GM12878 (cell line): ENCODE data around the gene CACHD1. TPM values are rescaled to one million over a fixed set of nuclear protein-coding genes. Genes with fewer than 3 reads are reported as not detected.

Experiments
- ATAC-seq: fragments of 200-7000 bp; cut with Tn5 transposase; 3 replicates; pipeline ENCODE4 v1.9.1; 2020; ENCODE audit warnings: mild to moderate bottlenecking, moderate library complexity
- BruUV-seq: library from RNA; stranded (reverse); fragments of 400-500 nt; replicated peaks from 2 replicates; lab custom pipeline; 2021; lab: Mats Ljungman, UMichigan
- CTCF ChIA-PET: fragments of 300-600 bp; sonication (Branson Sonifier 250); formaldehyde crosslinking; extraction: SDS; loops from one replicate; lab custom pipeline; 2021; ENCODE audit warnings: inconsistent platforms; lab: Yijun Ruan, JAX
- POLR2A ChIA-PET: fragments of 350-600 bp; formaldehyde crosslinking; extraction: SDS; loops from one replicate; lab custom pipeline; 2021; ENCODE audit warnings: inconsistent platforms; lab: Charles Lee
- RAD21 ChIA-PET: fragments of 300-600 bp; sonication (Branson Sonifier 250); formaldehyde crosslinking; loops from one replicate; lab custom pipeline; 2023; ENCODE audit warnings: antibody characterized with exemption; ENCODE audit not compliant: unreplicated experiment; lab: Charles Lee
- SMC1A ChIA-PET: fragments of 300-600 bp; sonication (Branson Sonifier 250); formaldehyde crosslinking; loops from one replicate; lab custom pipeline; 2023; ENCODE audit not compliant: unreplicated experiment, uncharacterized antibody; lab: Charles Lee
- DNase-seq: peaks from one replicate; pipeline ENCODE4 v3.0.0-alpha.2; 2011; ENCODE audit warnings: low read depth, low spot score
- FAIRE-seq: peaks from 3 replicates; lab custom pipeline; 2011; peaks lifted over from hg19 to GRCh38; lab: Jason Lieb, UNC
- H2AFZ ChIP-seq: 2 replicates; pipeline ENCODE4 v1.6.0; 2011; ENCODE audit warnings: low read depth, low read length, control low read depth; ENCODE audit not compliant: control insufficient read depth
- H3K27ac ChIP-seq: 2 replicates; pipeline ENCODE4 v1.5.1; 2011; ENCODE audit warnings: control low read depth; ENCODE audit not compliant: control insufficient read depth, insufficient read depth
- H3K27me3 ChIP-seq, 2 experiments: replicated peaks in 1 of 2; 2 replicates each; pipeline versions ENCODE4 v1.6.0 to v1.6.1; 2011; ENCODE audit warnings: low read length in 1 of 2; ENCODE audit not compliant: control insufficient read depth in 2 of 2, insufficient read depth in 2 of 2
- H3K36me3 ChIP-seq, 2 experiments: 2 replicates each; pipeline ENCODE4 v1.5.1; 2011; ENCODE audit warnings: low read length in 1 of 2; ENCODE audit not compliant: control insufficient read depth in 2 of 2, insufficient read depth in 2 of 2
- H3K4me1 ChIP-seq: 2 replicates; pipeline ENCODE4 v1.6.1; 2011; ENCODE audit warnings: mild to moderate bottlenecking, low read length, moderate library complexity, mixed read lengths; ENCODE audit not compliant: control insufficient read depth, insufficient read depth
- H3K4me2 ChIP-seq: 2 replicates; pipeline ENCODE4 v1.6.0; 2011; ENCODE audit warnings: control low read depth; ENCODE audit not compliant: control insufficient read depth, insufficient read depth
- H3K4me3 ChIP-seq: fragments of 200-600 bp; sonication (generic); 2 replicates; pipeline ENCODE4 v1.5.1; 2016
- H3K79me2 ChIP-seq: 2 replicates; pipeline ENCODE4 v1.6.0; 2011; ENCODE audit warnings: low read length; ENCODE audit not compliant: control insufficient read depth, insufficient read depth
- H3K9ac ChIP-seq: 2 replicates; pipeline ENCODE4 v1.8.0; 2011; ENCODE audit warnings: low read length, control low read depth, mixed read lengths; ENCODE audit not compliant: control insufficient read depth, insufficient read depth
- H3K9me3 ChIP-seq: replicated peaks from 3 replicates; pipeline ENCODE4 v1.5.1; 2011; ENCODE audit warnings: mild to moderate bottlenecking, low read length; ENCODE audit not compliant: control insufficient read depth, insufficient read depth
- H4K20me1 ChIP-seq: 2 replicates; pipeline ENCODE4 v1.6.0; 2011; ENCODE audit not compliant: control insufficient read depth, insufficient read depth
- BHLHE40 ChIP-seq, 2 experiments: fragments of 450-650 bp in 1 of 2; IDR thresholded peaks; 2 replicates each; pipeline ENCODE4 v1.6.1; 2011 to 2017; ENCODE audit warnings: low read depth in 2 of 2, borderline replicate concordance in 1 of 2, improper control_type of control experiment in 1 of 2, low read length in 1 of 2, mild to moderate bottlenecking in 1 of 2
- CUX1 ChIP-seq: IDR thresholded peaks from 2 replicates; pipeline ENCODE4 v1.6.1; 2012; ENCODE audit warnings: improper control_type of control experiment, low read depth, low read length; ENCODE audit not compliant: insufficient replicate concordance
- FOXK2 ChIP-seq: fragments of 450-650 bp; IDR thresholded peaks from 2 replicates; pipeline ENCODE4 v1.6.1; 2017; ENCODE audit warnings: mild to moderate bottlenecking, moderate library complexity
- GATAD2B ChIP-seq: fragments of 450-650 bp; conservative IDR thresholded peaks from 2 replicates; pipeline ENCODE4 v1.6.1; 2017; ENCODE audit warnings: low read depth, mild to moderate bottlenecking, moderate library complexity
- PRDM15 ChIP-seq: fragments of 450-650 bp; formaldehyde crosslinking; IDR thresholded peaks from 2 replicates; pipeline ENCODE4 v1.4.0; 2020; ENCODE audit warnings: mild to moderate bottlenecking, moderate library complexity
- STAT3 ChIP-seq: IDR thresholded peaks from 2 replicates; pipeline ENCODE4 v1.6.1; 2011; ENCODE audit warnings: low read depth, low read length, improper control_type of control experiment
- TBL1XR1 ChIP-seq: IDR thresholded peaks from 2 replicates; pipeline ENCODE4 v1.6.1; 2012; ENCODE audit warnings: low read depth, low read length, improper control_type of control experiment
- YBX1 ChIP-seq: fragments of 450-650 bp; IDR thresholded peaks from 2 replicates; pipeline ENCODE4 v1.6.1; 2016; ENCODE audit warnings: antibody characterized with exemption
- in situ Hi-C: fragments of 300-500 bp; cut with MboI; formaldehyde crosslinking; loops from 9 replicates; pipeline ENCODE4 v1.14.3; 2018; ENCODE audit warnings: mixed read lengths
- intact Hi-C: fragments of 100-400 bp; cut with micrococcal nuclease; formaldehyde crosslinking; loops from one replicate; pipeline ENCODE4 v1.14.2; 2022; ENCODE audit not compliant: unreplicated experiment
- polyA plus RNA-seq, 11 experiments: library from polyadenylated mRNA; depleted of rRNA in 4 of 11; unstranded in 6 of 11; stranded (reverse) in 5 of 11; fragments of >200 nt; fragmentation: Nextera tagmentation in 4 of 11; fragmentation: Illumina TruSeq in 1 of 11; extraction: Ambion mirVana in 4 of 11; extraction: Trizol in 1 of 11; gene quantifications; 1 replicate in 1 of 11; 2 replicates in 10 of 11; pipeline versions ENCODE4 v1.2.1 to v1.2.3, GENCODE V29; 2011 to 2016; ENCODE audit warnings: inconsistent platforms in 2 of 11, missing spikeins in 2 of 11, low read depth in 1 of 11
- total RNA-seq, 4 experiments: library from RNA; depleted of rRNA in 3 of 4; stranded (reverse); fragments of >200 nt in 3 of 4; fragmentation: Illumina TruSeq in 1 of 4; extraction: Trizol in 1 of 4; gene quantifications; 2 replicates each; pipeline versions ENCODE4 v1.2.1 to v1.2.3, GENCODE V29; 2013 to 2021

The CACHD1 gene
- total and polyA plus RNA-seq, 10 of the 15 experiments (the other 5 are each of a cell fraction or from before 2014, with no cell fraction given): 0.03 TPM; not detected in 9

- Histone ChIP-seq H3K79me2 (no peaks in the 10 kb centered on the region), H3K9me3 (no peaks in the 10 kb centered on the region), H3K4me2 (no peak overlapping the region), H2AFZ (no peak overlapping the region), H3K4me3 (no peak overlapping the region), H3K27ac (no peak overlapping the region), H3K27me3 (no peaks in the 10 kb centered on the region), H4K20me1 (no peaks in the 10 kb centered on the region), H3K36me3 (no peaks in the 10 kb centered on the region), H3K9ac (no peak overlapping the region), H3K4me1 (no peaks in the 10 kb centered on the region)
- DNase-seq: no peak
- ChIA-PET RAD21 (no interaction called here), CTCF (interaction anchor here (0.6 kb wide), 1 partner anchor 240 kb away, joined by 3 read pairs; no protein-coding TSS in a partner anchor), SMC1A (no interaction called here), POLR2A (no interaction called here)
- no peak for FAIRE-seq
- no peak for ATAC-seq
- intact Hi-C loops (no loop called here), in situ Hi-C loops (no loop called here)
- TF ChIP-seq PRDM15 (CRISPR knock-in tag) (no peak), STAT3 (no peak), GATAD2B (no peak), BHLHE40 (IDR thresholded peaks at IDR 0.05; ENCODE audit: borderline replicate concordance in 1 of 2, low read depth in 2 of 2, low read length in 1 of 2) (no peak), FOXK2 (no peak), CUX1 (no peak), YBX1 (no peak), TBL1XR1 (no peak)
- BruUV-seq: no TSS peak
Measured at GRCh38 chr1:64489707-64490106, 19.8 kb downstream of the CACHD1 start.
